Measurements from ENCODE around the gene MCTP2.

Gene MCTP2

GRCh38 chr15:94235041-94235440 is 3.7 kb downstream of the MCTP2 start (continued):
- TF ChIP-seq ZNF157 (tag by site-specific recombination; IDR thresholded peaks at IDR 0.05) (no peak), ZNF660 (tag by site-specific recombination; IDR thresholded peaks at IDR 0.05) (no peak), ZNF112 (tag by site-specific recombination; IDR thresholded peaks at IDR 0.05) (no peak), ZNF677 (tag by site-specific recombination; IDR thresholded peaks at IDR 0.05) (no peak)

- Histone ChIP-seq H3K4me3 (ENCODE audit: low read depth, low read length) (no peak overlapping the region), H3K4me1 (ENCODE audit: control insufficient read depth, insufficient read depth, low read length) (peaks cover 33% of the 10 kb centered on the region), H3K27ac (ENCODE audit: extremely low read depth, low read depth, low read length) (no peak overlapping the region), H3K9me3 (ENCODE audit: control insufficient read depth, insufficient read depth, low read depth, low read length) (no peaks in the 10 kb centered on the region), H3K36me3 (ENCODE audit: control insufficient read depth in 2 of 2, insufficient read depth in 1 of 2, low read length in 2 of 2) (no peaks in the 10 kb centered on the region)
- POLR2A ChIA-PET = no interaction called here
- CTCF ChIA-PET = interaction anchor here (0.6 kb wide), 1 partner anchor 57 kb away, joined by 4 read pairs; no protein-coding TSS in a partner anchor
- no peak for TF ChIP-seq ZBTB21 (tag by site-specific recombination; IDR thresholded peaks at IDR 0.05)
These were observed 4.3 kb downstream of the MCTP2 start for GRCh38 chr15:94235646-94236045.

GRCh38 chr15:94236608-94237007 is 5.2 kb downstream of the MCTP2 start:
- Histone ChIP-seq H3K4me1 (ENCODE audit: control insufficient read depth, insufficient read depth, low read length) (peaks cover 33% of the 10 kb centered on the region), H3K36me3 (ENCODE audit: control insufficient read depth in 2 of 2, insufficient read depth in 1 of 2, low read length in 2 of 2) (no peaks in the 10 kb centered on the region), H3K27ac (ENCODE audit: extremely low read depth, low read depth, low read length) (no peak overlapping the region), H3K9me3 (ENCODE audit: control insufficient read depth, insufficient read depth, low read depth, low read length) (no peaks in the 10 kb centered on the region), H3K4me3 (ENCODE audit: low read depth, low read length) (no peak overlapping the region)
- no peak for TF ChIP-seq SP3 (tag by site-specific recombination; IDR thresholded peaks at IDR 0.05)
- no peak for TF ChIP-seq ZNF560 (tag by site-specific recombination; IDR thresholded peaks at IDR 0.05; ENCODE audit: borderline replicate concordance)
- TF ChIP-seq BCL11A (tag by site-specific recombination; IDR thresholded peaks at IDR 0.05; ENCODE audit: low read depth) = no peak
- TF ChIP-seq ZNF169 (tag by site-specific recombination; IDR thresholded peaks at IDR 0.05) = no peak
- no peak for TF ChIP-seq SCRT2 (tag by site-specific recombination; IDR thresholded peaks at IDR 0.05)
- no peak for TF ChIP-seq ZNF654 (tag by site-specific recombination; IDR thresholded peaks at IDR 0.05; ENCODE audit: low read depth)
- TF ChIP-seq ZNF48 (tag by site-specific recombination; IDR thresholded peaks at IDR 0.05) = no peak
- TF ChIP-seq ZBTB20 (tag by site-specific recombination; IDR thresholded peaks at IDR 0.05) = no peak
- no peak for TF ChIP-seq TRIM28 (IDR thresholded peaks at IDR 0.05; ENCODE audit: borderline replicate concordance, low read length)
- TF ChIP-seq, protein P1, sequence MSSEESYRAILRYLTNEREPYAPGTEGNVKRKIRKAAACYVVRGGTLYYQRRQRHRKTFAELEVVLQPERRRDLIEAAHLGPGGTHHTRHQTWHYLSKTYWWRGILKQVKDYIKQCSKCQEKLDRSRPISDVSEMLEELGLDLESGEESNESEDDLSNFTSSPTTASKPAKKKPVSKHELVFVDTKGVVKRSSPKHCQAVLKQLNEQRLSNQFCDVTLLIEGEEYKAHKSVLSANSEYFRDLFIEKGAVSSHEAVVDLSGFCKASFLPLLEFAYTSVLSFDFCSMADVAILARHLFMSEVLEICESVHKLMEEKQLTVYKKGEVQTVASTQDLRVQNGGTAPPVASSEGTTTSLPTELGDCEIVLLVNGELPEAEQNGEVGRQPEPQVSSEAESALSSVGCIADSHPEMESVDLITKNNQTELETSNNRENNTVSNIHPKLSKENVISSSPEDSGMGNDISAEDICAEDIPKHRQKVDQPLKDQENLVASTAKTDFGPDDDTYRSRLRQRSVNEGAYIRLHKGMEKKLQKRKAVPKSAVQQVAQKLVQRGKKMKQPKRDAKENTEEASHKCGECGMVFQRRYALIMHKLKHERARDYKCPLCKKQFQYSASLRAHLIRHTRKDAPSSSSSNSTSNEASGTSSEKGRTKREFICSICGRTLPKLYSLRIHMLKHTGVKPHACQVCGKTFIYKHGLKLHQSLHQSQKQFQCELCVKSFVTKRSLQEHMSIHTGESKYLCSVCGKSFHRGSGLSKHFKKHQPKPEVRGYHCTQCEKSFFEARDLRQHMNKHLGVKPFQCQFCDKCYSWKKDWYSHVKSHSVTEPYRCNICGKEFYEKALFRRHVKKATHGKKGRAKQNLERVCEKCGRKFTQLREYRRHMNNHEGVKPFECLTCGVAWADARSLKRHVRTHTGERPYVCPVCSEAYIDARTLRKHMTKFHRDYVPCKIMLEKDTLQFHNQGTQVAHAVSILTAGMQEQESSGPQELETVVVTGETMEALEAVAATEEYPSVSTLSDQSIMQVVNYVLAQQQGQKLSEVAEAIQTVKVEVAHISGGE (tag by site-specific recombination; conservative IDR thresholded peaks at IDR 0.05; ENCODE audit: low read depth) = no peak
- TF ChIP-seq ZNF701 (tag by site-specific recombination; IDR thresholded peaks at IDR 0.05) = no peak
- TF ChIP-seq HOXD13 (CRISPR knock-in tag; IDR thresholded peaks at IDR 0.05; ENCODE audit: borderline replicate concordance) = no peak
- TF ChIP-seq YY1 (tag by site-specific recombination; IDR thresholded peaks at IDR 0.05) = no peak
- TF ChIP-seq GLIS2 (tag by site-specific recombination; IDR thresholded peaks at IDR 0.05) = no peak
- no peak for TF ChIP-seq ZNF530 (tag by site-specific recombination; IDR thresholded peaks at IDR 0.05; ENCODE audit: low read depth)
- no peak for TF ChIP-seq ZNF610 (tag by site-specific recombination; IDR thresholded peaks at IDR 0.05; ENCODE audit: borderline replicate concordance)
- no peak for TF ChIP-seq GLI4 (tag by site-specific recombination; IDR thresholded peaks at IDR 0.05)
- TF ChIP-seq, protein P2, sequence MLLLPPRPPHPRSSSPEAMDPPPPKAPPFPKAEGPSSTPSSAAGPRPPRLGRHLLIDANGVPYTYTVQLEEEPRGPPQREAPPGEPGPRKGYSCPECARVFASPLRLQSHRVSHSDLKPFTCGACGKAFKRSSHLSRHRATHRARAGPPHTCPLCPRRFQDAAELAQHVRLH (tag by site-specific recombination; IDR thresholded peaks at IDR 0.05) = no peak
- ChIA-PET CTCF (no interaction called here), POLR2A (no interaction called here)
